ENCODE results near the gene ASIC4. TPM values are rescaled to one million over a fixed set of nuclear protein-coding genes. Genes with fewer than 3 reads are reported as not detected.

ASIC4 gene
- total and polyA plus RNA-seq, 9 of the 15 experiments (the other 6 are each of a cell fraction or from before 2014, with no cell fraction given) = 0.07 to 19.2 (median 4.8) TPM

GRCh38 chr2:219469186-219469724 lies 45.0 kb upstream of the ASIC4 start (continued):
- peak; percentile 72; the same call in 1 of the 2 replicates for TF ChIP-seq MAFK (IDR thresholded peaks at IDR 0.05; ENCODE audit: low read length)
- peak; percentile 78 for TF ChIP-seq NFE2 (IDR thresholded peaks at IDR 0.05; ENCODE audit: low read depth)
- peak; percentile 56 for TF ChIP-seq C11orf30 (IDR thresholded peaks at IDR 0.05; ENCODE audit: low read depth)
- no peak for TF ChIP-seq NBN (IDR thresholded peaks at IDR 0.05; ENCODE audit: low read depth)
- TF ChIP-seq ZNF668 (CRISPR knock-in tag; IDR thresholded peaks at IDR 0.05) = no peak
- TF ChIP-seq CXXC5 (CRISPR knock-in tag; IDR thresholded peaks at IDR 0.05) = no peak
- TF ChIP-seq ZNF584 (CRISPR knock-in tag; IDR thresholded peaks at IDR 0.05; ENCODE audit: low read depth) = no peak
- no peak for TF ChIP-seq BMI1 (IDR thresholded peaks at IDR 0.05; ENCODE audit: low read length)
- no peak for TF ChIP-seq HMBOX1 (IDR thresholded peaks at IDR 0.05)
- TF ChIP-seq, protein P1, sequence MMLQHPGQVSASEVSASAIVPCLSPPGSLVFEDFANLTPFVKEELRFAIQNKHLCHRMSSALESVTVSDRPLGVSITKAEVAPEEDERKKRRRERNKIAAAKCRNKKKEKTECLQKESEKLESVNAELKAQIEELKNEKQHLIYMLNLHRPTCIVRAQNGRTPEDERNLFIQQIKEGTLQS (IDR thresholded peaks at IDR 0.05) = peak; percentile 71
- TF ChIP-seq, protein P1 (CRISPR knock-in tag; conservative IDR thresholded peaks at IDR 0.05) = no peak
- TF ChIP-seq JUN (IDR thresholded peaks at IDR 0.05; ENCODE audit: borderline replicate concordance, low read depth, low read length) = peak; percentile 23; the same call in 1 of the 2 replicates
- TF ChIP-seq JUN (CRISPR knock-in tag; IDR thresholded peaks at IDR 0.05; ENCODE audit: borderline replicate concordance) = no peak
- TF ChIP-seq ETV1 (tag; conservative IDR thresholded peaks at IDR 0.05; ENCODE audit: low read depth) = no peak
- TF ChIP-seq ZNF436 (CRISPR knock-in tag; IDR thresholded peaks at IDR 0.05) = no peak
- TF ChIP-seq MITF (IDR thresholded peaks at IDR 0.05) = no peak
- TF ChIP-seq CHD1 (IDR thresholded peaks at IDR 0.05; ENCODE audit: low read length) = no peak
- no peak for TF ChIP-seq ZNF324 (CRISPR knock-in tag; IDR thresholded peaks at IDR 0.05)
- TF ChIP-seq NR2C1 (IDR thresholded peaks at IDR 0.05) = no peak
- TF ChIP-seq NR2C1 (tag; IDR thresholded peaks at IDR 0.05) = no peak
- TF ChIP-seq DPF2 (IDR thresholded peaks at IDR 0.05) = 0 out of 2 replicates have a peak, but pooled peaks have one; percentile 23
- TF ChIP-seq ZNF316 (IDR thresholded peaks at IDR 0.05) = peak; percentile 52
- TF ChIP-seq, protein P2, sequence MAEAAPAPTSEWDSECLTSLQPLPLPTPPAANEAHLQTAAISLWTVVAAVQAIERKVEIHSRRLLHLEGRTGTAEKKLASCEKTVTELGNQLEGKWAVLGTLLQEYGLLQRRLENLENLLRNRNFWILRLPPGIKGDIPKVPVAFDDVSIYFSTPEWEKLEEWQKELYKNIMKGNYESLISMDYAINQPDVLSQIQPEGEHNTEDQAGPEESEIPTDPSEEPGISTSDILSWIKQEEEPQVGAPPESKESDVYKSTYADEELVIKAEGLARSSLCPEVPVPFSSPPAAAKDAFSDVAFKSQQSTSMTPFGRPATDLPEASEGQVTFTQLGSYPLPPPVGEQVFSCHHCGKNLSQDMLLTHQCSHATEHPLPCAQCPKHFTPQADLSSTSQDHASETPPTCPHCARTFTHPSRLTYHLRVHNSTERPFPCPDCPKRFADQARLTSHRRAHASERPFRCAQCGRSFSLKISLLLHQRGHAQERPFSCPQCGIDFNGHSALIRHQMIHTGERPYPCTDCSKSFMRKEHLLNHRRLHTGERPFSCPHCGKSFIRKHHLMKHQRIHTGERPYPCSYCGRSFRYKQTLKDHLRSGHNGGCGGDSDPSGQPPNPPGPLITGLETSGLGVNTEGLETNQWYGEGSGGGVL (CRISPR knock-in tag; IDR thresholded peaks at IDR 0.05) = no peak

Data from K562 (cell line).